Activated CD8-positive, alpha-beta T cell treated with anti-CD3 and anti-CD28 coated beads for 36 hours (primary cell): ENCODE data around the gene TRABD2B. TPM values are rescaled to one million over a fixed set of nuclear protein-coding genes. Genes with fewer than 3 reads are reported as not detected.

Source experiments
- ATAC-seq: fragments of 200-7000 bp; cut with Tn5 transposase; one replicate; pipeline ENCODE4 v1.10.0; 2021; ENCODE audit warnings: mild to moderate bottlenecking, moderate library complexity
- CTCF ChIA-PET: fragments of 350-600 bp; sonication (Branson Sonifier 250); formaldehyde crosslinking; loops from one replicate; lab custom pipeline; 2021; ENCODE audit warnings: antibody characterized with exemption; lab: Charles Lee
- POLR2A ChIA-PET: fragments of 350-600 bp; sonication (Branson Sonifier 250); formaldehyde crosslinking; loops from one replicate; lab custom pipeline; 2021; ENCODE audit warnings: antibody characterized with exemption; lab: Charles Lee
- DNase-seq: peaks from one replicate; pipeline ENCODE4 v3.0.0-alpha.2; 2020
- H3K27ac Mint-ChIP-seq: one replicate; pipeline ENCODE4 v1.8.0; 2021; ENCODE audit warnings: mild to moderate bottlenecking, mixed read lengths
- H3K27me3 Mint-ChIP-seq: one replicate; pipeline ENCODE4 v1.8.0; 2021; ENCODE audit warnings: mixed read lengths
- H3K36me3 Mint-ChIP-seq: one replicate; pipeline ENCODE4 v1.8.0; 2021; ENCODE audit warnings: low read depth, mixed read lengths
- H3K4me1 Mint-ChIP-seq: one replicate; pipeline ENCODE4 v1.8.0; 2021; ENCODE audit warnings: low read depth, mixed read lengths
- H3K4me3 Mint-ChIP-seq: one replicate; pipeline ENCODE4 v1.8.0; 2021; ENCODE audit warnings: mild to moderate bottlenecking, moderate library complexity, mixed read lengths
- H3K9me3 Mint-ChIP-seq: one replicate; pipeline ENCODE4 v1.8.0; 2021; ENCODE audit warnings: mixed read lengths
- intact Hi-C: fragments of 100-400 bp; cut with micrococcal nuclease; formaldehyde crosslinking; loops from one replicate; pipeline ENCODE4 v1.10.0; 2022
- total RNA-seq, 2 experiments: library from RNA; stranded (reverse); gene quantifications; one replicate each; pipeline ENCODE4 v1.2.3, GENCODE V29; 2021
- TF ChIP-seq, protein P1 (sequence below): fragments of 200-600 bp; IDR thresholded peaks from one replicate; pipeline ENCODE4 v1.8.0; 2022; ENCODE audit warnings: antibody characterized with exemption, mild to moderate bottlenecking

TRABD2B gene
- total RNA-seq, 2 experiments from 2014 or later, result not detected

DNA sequence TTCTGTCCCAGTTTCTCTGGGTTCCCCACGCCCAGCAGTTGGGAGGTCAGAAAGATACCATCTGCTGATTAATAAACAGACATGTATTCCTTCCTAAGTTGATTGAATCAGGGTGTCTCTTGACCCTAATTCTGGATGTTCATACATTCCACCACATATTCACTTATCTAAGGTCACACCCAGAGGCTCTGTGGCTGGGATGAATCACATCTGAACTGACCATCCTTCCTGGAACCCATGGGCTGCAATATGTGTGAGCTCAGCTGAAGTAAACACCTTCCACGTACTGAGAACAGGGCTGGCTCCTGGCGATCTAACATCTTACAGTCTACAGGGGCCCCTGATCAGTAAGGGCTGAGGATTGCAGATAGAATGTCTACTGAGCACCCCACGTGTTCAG, 20.5 kb upstream of the TRABD2B start:
- Mint-ChIP-seq H3K4me3 (no peak overlapping the region), H3K27me3 (peaks cover 26% of the 10 kb centered on the region), H3K36me3 (no peaks in the 10 kb centered on the region), H3K27ac (no peak overlapping the region), H3K4me1 (no peaks in the 10 kb centered on the region), H3K9me3 (no peaks in the 10 kb centered on the region)
- DNase-seq, result no peak
- no peak for ATAC-seq
- TF ChIP-seq, protein P1, sequence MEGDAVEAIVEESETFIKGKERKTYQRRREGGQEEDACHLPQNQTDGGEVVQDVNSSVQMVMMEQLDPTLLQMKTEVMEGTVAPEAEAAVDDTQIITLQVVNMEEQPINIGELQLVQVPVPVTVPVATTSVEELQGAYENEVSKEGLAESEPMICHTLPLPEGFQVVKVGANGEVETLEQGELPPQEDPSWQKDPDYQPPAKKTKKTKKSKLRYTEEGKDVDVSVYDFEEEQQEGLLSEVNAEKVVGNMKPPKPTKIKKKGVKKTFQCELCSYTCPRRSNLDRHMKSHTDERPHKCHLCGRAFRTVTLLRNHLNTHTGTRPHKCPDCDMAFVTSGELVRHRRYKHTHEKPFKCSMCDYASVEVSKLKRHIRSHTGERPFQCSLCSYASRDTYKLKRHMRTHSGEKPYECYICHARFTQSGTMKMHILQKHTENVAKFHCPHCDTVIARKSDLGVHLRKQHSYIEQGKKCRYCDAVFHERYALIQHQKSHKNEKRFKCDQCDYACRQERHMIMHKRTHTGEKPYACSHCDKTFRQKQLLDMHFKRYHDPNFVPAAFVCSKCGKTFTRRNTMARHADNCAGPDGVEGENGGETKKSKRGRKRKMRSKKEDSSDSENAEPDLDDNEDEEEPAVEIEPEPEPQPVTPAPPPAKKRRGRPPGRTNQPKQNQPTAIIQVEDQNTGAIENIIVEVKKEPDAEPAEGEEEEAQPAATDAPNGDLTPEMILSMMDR, result no peak
- POLR2A ChIA-PET, result no interaction called here
- CTCF ChIA-PET, result interaction anchor here (1.6 kb wide), 1 partner anchor 20 kb away, joined by 7 read pairs; the partner anchor contains the start of gene TRABD2B
- intact Hi-C loops, result no loop called here

DNA sequence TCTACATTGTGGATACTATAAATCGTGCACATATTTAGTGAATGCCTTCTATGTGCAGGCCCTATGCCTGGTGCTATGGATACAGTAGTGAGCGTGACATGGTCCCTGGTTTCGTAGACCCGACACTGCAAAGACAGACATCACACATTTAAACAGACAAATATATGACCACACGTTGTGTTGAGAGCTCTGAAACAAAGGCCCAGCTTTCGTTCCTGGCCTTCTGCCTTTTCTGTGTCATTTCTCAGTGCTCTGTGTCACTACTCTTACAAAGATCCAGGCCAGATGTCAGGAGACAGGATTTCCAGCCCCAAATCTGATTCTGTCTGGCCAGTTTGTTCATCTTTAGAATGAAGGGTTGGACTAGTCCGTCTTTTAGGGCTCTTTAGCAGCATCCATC, 19.3 kb upstream of the TRABD2B start:
- no peaks in the 10 kb centered on the region for H3K36me3 Mint-ChIP-seq
- no peaks in the 10 kb centered on the region for H3K4me1 Mint-ChIP-seq
- no peak overlapping the region for H3K4me3 Mint-ChIP-seq
- ATAC-seq, result no peak
- POLR2A ChIA-PET, result no interaction called here
- DNase-seq, result no peak
- H3K27ac Mint-ChIP-seq, result no peak overlapping the region
- peaks cover 24% of the 10 kb centered on the region for H3K27me3 Mint-ChIP-seq
- TF ChIP-seq, protein P1, result no peak
- no peaks in the 10 kb centered on the region for H3K9me3 Mint-ChIP-seq
- intact Hi-C loops, result no loop called here
- CTCF ChIA-PET, result no interaction called here

DNA sequence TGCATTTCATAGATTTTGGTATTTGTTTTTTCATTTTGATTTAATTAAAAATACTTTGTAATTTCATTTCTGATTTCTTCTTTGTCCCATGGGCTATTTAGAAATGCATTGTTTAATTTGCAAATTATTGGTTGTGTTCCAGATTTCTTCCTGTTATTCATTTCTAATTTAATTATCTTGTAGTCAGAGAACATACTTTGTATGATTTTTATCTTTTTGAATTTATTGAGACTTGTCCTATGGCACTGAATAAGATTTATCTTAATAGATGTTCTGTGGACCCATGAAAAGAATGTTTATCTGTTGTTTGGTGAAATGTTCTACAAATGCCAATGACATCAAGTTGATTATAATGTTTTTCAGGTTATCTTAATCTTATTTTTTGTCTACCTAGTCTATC, 16.1 kb upstream of the TRABD2B start:
- ChIA-PET CTCF (no interaction called here), POLR2A (no interaction called here)
- Mint-ChIP-seq H3K4me3 (no peak overlapping the region), H3K4me1 (no peaks in the 10 kb centered on the region), H3K27ac (no peak overlapping the region), H3K36me3 (no peaks in the 10 kb centered on the region), H3K27me3 (peaks cover 17% of the 10 kb centered on the region), H3K9me3 (no peaks in the 10 kb centered on the region)
- TF ChIP-seq, protein P1, result no peak
- DNase-seq, result no peak
- no peak for ATAC-seq
- intact Hi-C loops, result no loop called here

DNA sequence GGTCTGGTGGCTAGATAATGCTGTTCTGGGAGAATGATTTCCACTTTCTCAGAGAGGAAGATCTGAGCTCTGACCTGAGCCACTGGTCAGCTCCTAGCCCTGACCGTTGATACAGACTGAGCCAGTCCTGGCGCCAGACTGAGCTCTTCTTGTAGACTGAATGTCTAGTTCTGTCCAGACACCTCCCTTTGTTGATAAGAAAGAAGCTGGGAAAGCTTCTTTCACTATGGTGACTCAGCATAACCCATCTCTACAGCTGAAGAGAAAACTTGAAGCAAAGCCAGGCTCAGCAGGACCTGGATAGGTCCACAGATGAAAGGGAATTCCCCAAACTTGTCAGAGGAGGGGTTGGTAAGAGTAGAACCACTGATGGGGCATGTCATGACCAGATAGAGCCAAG, 9.9 kb upstream of the TRABD2B start:
- no peak overlapping the region for H3K4me3 Mint-ChIP-seq
- H3K9me3 Mint-ChIP-seq, result no peaks in the 10 kb centered on the region
- H3K4me1 Mint-ChIP-seq, result no peaks in the 10 kb centered on the region
- H3K36me3 Mint-ChIP-seq, result no peaks in the 10 kb centered on the region
- intact Hi-C loops, result no loop called here
- ChIA-PET POLR2A (no interaction called here), CTCF (interaction anchor here (3.4 kb wide), 1 partner anchor 9 kb away, joined by 26 read pairs; the partner anchor contains the start of gene TRABD2B)
- DNase-seq (no peak), ATAC-seq (no peak)
- TF ChIP-seq, protein P1, result no peak
- H3K27me3 Mint-ChIP-seq, result peaks cover 2% of the 10 kb centered on the region
- no peak overlapping the region for H3K27ac Mint-ChIP-seq

DNA sequence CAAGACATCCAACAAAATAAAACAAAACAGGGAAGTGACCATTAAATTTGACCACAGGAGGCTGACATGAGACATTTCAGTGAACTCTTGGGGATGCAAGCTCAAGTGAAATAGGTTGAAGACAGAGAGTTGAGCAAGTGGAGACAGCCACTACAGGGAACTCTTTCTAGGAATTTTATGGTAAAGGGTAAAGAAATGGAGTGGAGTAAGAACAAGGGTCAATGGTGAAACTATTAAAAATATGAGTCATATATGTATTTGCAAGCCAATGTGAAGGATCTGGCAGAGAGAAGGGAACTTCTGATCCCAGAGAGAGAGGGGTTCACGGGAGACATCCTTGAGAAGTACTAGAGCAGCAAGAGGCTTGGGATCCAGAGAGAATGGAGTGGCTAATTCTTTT, 9.1 kb upstream of the TRABD2B start:
- DNase-seq (no peak), ATAC-seq (no peak)
- Mint-ChIP-seq H3K27me3 (peaks cover 4% of the 10 kb centered on the region), H3K4me1 (no peaks in the 10 kb centered on the region), H3K27ac (no peak overlapping the region), H3K9me3 (no peaks in the 10 kb centered on the region), H3K36me3 (no peaks in the 10 kb centered on the region), H3K4me3 (no peak overlapping the region)
- intact Hi-C loops, result no loop called here
- ChIA-PET CTCF (interaction anchor here (3.4 kb wide), 1 partner anchor 8 kb away, joined by 26 read pairs; the partner anchor contains the start of gene TRABD2B), POLR2A (no interaction called here)
- TF ChIP-seq, protein P1, result no peak
